HG02981 (cell line): Measurements from ENCODE around the gene CTDP1.
"Not testable (repeated sequence)": the region's sequence is repeated elsewhere in the genome, so short reads cannot be mapped to it uniquely, and the experiment has no call there.

Experiments
- ATAC-seq: cut with Tn5 transposase; IDR thresholded peaks from one replicate; pipeline ENCODE4 v1.9.1; 2021; ENCODE audit warnings: mild to moderate bottlenecking, moderate library complexity; ENCODE audit not compliant: unreplicated experiment

The CTDP1 gene

DNA sequence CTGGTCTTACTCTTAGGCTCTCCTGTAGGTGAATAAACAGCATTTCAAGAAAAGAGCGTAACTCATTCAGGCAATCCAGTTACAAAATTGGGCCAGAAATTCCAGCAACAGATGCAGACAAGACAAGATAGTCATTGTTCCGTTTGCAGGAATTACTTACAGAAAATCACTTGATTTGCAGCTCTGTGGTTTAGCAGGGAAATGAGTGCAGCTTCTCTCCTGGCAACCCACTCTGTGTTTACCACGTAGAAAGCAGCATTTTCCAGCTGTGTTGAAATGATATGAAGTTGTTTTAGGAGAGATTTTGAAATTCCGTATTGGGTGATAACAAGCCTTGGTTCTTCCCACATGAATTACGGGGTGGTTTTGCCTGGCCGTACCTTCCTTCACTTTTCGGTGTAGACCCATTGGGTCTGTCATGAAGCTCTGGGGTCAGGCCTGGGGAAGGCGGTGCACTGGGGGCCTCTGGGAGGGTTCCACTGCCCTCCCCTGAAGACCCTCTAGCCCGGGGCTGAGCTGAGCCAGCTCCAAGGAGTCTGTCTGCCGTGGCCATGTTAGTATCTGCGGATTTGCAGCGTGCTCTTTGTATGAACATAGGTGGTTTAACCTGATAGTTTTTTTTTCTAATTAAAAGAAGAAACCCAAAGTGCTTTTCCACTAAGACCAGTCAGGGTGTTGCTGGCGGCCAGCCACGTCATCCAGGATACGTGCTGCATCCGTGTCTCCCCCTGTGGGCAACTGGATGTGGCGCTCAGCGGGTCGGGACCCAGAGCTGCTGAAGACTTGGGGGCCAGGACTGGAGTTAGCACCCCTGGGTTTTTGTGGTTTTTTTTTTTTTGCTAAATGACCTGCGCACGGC lies 59.2 kb downstream of the CTDP1 start:
- no peak for ATAC-seq

DNA sequence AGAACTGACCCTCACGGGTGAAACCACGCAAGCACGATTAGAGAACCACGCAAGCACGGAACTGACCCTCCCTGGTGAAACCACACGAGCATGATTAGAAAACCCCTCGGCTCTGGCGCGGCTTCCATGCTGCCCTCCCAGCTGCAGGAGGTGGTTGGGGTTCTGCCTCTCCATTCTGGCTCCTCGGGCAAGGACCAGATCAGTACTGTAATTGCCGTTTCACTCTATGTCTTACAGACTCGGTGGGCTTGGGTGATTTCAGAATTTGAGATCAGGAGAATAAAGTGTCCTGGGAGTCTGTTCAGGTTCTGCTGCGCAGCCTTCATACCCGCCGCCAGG lies 59.8 kb downstream of the CTDP1 start:
- no peak for ATAC-seq

DNA sequence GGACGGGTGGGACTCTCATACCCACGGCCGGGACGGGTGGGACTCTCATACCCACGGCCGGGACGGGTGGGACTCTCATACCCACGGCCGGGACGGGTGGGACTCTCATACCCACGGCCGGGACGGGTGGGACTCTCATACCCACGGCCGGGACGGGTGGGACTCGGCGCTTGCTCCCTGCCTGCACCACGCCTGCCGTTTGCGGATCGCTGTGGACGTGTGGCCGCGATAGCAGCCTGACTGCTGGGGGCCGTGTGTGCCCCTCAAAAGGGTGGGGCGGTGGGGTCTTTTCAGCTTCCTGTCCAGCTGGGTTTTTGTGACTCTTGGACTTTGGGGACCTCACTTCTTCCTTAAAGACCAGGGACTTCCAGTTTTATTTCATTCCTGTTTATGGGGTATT lies 60.4 kb downstream of the CTDP1 start:
- ATAC-seq = not testable (repeated sequence)

- no peak for ATAC-seq
Measured at GRCh38 chr18:79740521-79741361, 61.1 kb downstream of the CTDP1 start.

- no peak for ATAC-seq
Measured at GRCh38 chr18:79741362-79741700, 61.7 kb downstream of the CTDP1 start.

GRCh38 chr18:79742076-79742475 lies 62.5 kb downstream of the CTDP1 start:
- ATAC-seq = no peak

DNA sequence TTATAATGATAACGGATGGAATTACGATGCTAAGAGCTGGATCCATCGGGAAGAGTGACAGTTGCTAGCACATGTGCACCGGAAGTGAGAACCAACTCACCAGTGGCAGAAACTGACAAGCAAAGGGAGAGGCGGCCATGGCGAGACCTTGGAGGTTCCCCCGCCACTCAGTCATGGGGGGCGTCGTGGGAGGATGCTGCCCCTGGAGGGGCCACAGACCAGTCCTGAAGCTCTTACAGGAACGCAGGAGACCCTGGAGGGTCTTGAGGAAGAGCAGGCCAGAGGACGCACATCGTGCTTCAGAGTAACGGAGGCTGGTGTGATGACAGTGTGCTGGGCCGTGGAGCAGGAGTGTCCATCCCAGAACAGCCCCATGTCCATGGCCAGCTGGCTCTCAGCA lies 65.0 kb downstream of the CTDP1 start:
- ATAC-seq = no peak

DNA sequence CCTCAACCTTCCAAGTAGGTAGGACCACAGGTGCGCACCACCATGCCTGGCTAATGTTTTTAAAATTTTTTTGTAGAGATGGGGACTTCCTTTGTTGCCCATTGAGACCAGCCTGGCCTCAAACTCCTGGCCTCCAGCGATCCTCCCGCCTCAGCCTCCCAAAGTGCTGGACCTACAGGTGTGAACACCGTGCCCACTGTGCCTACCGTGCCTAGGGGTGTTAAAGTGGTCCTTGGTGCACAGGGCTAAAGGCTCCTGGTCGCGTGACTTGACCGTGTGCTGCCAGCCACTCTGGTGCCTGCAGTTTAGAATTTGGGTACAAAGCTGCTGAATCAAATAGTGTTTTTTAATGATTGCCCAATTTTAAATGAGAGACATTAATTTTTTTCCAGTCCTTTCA lies 67.1 kb downstream of the CTDP1 start:
- no peak for ATAC-seq

DNA sequence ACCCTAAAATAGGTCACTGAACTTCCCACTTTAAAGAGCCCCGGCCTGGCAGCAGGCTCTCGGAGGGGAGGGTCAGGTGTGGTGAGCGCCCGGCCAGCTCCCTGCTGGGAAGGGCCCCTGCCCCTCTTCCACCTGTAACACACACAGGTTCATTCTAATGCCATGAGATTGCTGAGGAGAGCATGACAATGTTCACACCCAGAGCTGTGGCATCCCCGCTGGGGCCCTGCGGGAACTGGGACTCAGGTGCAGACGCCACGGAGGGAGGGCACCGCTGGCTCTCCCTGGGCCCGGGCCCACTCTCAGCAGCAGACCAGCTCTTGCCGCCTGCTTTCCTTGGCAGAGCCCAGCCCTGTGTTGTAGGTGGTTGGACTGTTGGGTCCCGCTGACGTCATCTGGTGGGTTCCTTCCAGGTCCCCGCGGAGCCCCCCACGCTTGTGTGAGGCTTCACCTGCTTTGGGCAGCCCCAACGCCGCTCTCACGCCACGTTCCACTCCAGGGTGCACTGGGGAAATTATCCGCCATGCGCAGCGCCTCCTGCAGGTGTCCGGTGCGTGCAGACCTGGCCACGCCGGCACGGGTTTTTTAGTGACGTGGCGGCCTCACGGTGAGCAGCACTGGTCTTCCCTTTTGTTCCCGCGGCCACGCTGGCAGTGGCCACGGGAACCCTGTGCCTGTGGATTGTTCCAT lies 67.7 kb downstream of the CTDP1 start:
- ATAC-seq = no peak

GRCh38 chr18:79748321-79749180 lies 68.9 kb downstream of the CTDP1 start:
- ATAC-seq = no peak

- ATAC-seq = no peak
Measured at GRCh38 chr18:79749251-79750191, 69.9 kb downstream of the CTDP1 start.

GRCh38 chr18:79750980-79751571 lies 71.5 kb downstream of the CTDP1 start:
- no peak for ATAC-seq

GRCh38 chr18:79751918-79752578 lies 72.4 kb downstream of the CTDP1 start:
- not testable (repeated sequence) for ATAC-seq

GRCh38 chr18:79752946-79753345 lies 73.3 kb downstream of the CTDP1 start:
- ATAC-seq = not testable (repeated sequence)

DNA sequence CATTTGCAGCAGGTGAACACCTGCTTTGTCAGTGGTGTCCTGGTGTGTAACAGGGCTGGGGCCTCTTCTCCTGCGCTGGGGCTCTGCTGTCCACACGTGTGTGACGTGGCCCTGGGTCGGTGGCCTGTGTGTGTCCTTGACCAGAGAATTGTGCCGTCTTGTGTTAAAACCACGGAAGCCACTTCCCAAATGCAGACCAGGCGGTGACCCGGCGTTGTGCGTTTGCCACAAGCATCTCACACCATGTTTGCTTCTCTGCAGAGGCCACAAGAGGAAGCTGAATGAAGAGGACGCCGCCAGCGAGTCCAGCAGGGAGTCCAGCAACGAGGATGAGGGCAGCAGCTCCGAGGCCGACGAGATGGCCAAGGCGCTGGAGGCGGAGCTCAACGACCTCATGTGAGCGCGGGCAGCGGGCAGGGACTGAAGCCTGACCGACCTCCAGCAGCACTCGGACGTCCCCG lies 73.8 kb downstream of the CTDP1 start:
- ATAC-seq = no peak

DNA sequence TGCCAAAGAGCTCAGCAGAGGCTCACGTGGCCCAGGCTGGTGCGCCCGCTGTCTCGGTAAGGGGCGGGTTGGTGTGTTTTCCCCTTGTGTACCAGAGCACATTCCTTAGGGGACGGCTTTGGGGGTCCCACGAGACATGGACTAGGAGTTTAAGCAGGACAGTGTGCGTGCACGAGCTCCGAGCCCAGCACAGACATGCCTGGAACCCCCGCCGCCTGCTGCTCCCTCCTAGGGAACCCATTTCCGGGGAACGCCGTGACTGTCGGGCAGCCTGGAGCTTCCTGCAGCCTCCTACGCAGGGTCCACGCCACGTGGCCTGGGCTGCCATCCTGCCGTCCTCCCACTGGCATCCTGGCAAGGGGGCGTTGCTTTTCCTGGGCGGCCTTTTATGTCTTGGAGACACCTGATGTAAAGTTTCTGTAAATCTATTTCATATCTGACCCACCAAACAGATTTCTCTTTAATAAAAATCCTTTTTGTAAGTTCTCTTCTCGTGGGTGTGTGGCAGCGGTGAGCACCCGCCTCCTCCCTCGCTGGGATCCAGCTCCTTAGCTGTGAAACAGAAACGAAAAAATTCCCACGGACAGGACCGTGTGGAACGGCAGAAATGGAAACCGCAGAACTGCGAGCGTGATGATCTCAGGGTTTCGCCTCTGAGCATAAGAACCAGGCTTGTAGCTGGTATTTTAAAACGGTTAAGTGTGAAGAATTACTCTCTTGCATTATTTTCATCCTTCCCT lies 74.6 kb downstream of the CTDP1 start:
- ATAC-seq = no peak

DNA sequence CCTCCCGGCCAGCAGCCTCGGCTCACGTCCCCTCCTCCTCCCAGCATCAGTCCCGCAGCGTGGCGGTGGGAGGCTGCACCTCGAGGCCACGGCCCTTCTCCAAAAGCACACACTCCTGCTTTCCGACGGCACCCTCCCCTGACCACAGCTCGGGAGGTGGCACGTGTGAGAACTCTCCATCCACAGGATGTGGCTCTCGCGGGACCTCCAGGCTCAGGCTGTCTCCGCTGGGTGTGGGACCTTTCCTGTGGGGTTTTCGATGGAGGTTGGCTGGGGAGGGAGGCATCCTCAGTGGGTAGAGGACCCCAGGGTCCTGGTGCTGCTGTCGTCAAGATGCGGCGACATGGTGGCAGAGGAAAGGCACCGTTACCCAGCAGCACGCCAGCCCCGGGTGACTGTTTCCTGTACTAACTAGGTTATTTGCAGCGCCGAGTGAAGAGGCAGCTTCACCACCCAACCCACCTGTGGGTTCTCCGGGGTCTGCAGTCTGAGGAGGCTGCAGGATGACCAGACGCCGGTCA lies 75.3 kb downstream of the CTDP1 start:
- ATAC-seq = no peak
